ENCODE results near the gene PJA2. TPM values are rescaled to one million over a fixed set of nuclear protein-coding genes. Genes with fewer than 3 reads are reported as not detected.

PJA2 gene
- total and polyA plus RNA-seq, 9 donors: 58.8 to 122 (median 109) TPM

- TF ChIP-seq EP300 (IDR thresholded peaks at IDR 0.05): no peak
- no peak for TF ChIP-seq CTCF (IDR thresholded peaks at IDR 0.05)
- TF ChIP-seq POLR2A (IDR thresholded peaks at IDR 0.05): no peak
- no peak for DNase-seq
- Histone ChIP-seq H3K4me1 (ENCODE audit: insufficient read depth) (peaks cover 2% of the 10 kb centered on the region), H3K4me3 (no peak overlapping the region), H3K27me3 (no peaks in the 10 kb centered on the region), H3K9me3 (no peaks in the 10 kb centered on the region), H3K27ac (no peak overlapping the region), H3K36me3 (no peaks in the 10 kb centered on the region)
- intact Hi-C loops (cut with DNase I): loop anchor here in 1 of 4 donors (10.0 kb wide), 1 partner anchor 70 kb away; the partner anchor contains the start of gene PJA2
Measured at GRCh38 chr5:109335114-109335513, 74.7 kb downstream of the PJA2 start.

GRCh38 chr5:109334056-109334455 lies 75.7 kb downstream of the PJA2 start:
- H3K9me3 ChIP-seq: no peaks in the 10 kb centered on the region
- no peak for DNase-seq
- intact Hi-C loops (cut with DNase I): loop anchor here in 1 of 4 donors (10.0 kb wide), 1 partner anchor 71 kb away; the partner anchor contains the start of gene PJA2
- H3K27ac ChIP-seq: no peak overlapping the region
- no peaks in the 10 kb centered on the region for H3K36me3 ChIP-seq
- peaks cover 2% of the 10 kb centered on the region for H3K4me1 ChIP-seq (ENCODE audit: insufficient read depth)
- H3K27me3 ChIP-seq: no peaks in the 10 kb centered on the region
- WGBS, 3 donors: 97 to 100% (median 98%) methylated on average over 1 of the region's 1 CpG
- H3K4me3 ChIP-seq: no peak overlapping the region
- TF ChIP-seq CTCF (IDR thresholded peaks at IDR 0.05): no peak
- no peak for TF ChIP-seq EP300 (IDR thresholded peaks at IDR 0.05)
- no peak for TF ChIP-seq POLR2A (IDR thresholded peaks at IDR 0.05)

- intact Hi-C loops (cut with DNase I): loop anchor here in 1 of 4 donors (10.0 kb wide), 1 partner anchor 75 kb away; the partner anchor contains the start of gene PJA2
- 43 to 60% (median 46%) methylated on average over 4 of the region's 4 CpGs for WGBS, 3 donors
- TF ChIP-seq EP300 (IDR thresholded peaks at IDR 0.05): no peak
- no peak for TF ChIP-seq POLR2A (IDR thresholded peaks at IDR 0.05)
- no peak for TF ChIP-seq CTCF (IDR thresholded peaks at IDR 0.05)
- H3K27ac ChIP-seq: no peak overlapping the region
- H3K9me3 ChIP-seq: no peaks in the 10 kb centered on the region
- H3K27me3 ChIP-seq: no peaks in the 10 kb centered on the region
- DNase-seq: no peak
- H3K36me3 ChIP-seq: no peaks in the 10 kb centered on the region
- peaks cover 7% of the 10 kb centered on the region for H3K4me1 ChIP-seq (ENCODE audit: insufficient read depth)
- H3K4me3 ChIP-seq: no peak overlapping the region
Measured at GRCh38 chr5:109329333-109330237, 80.2 kb downstream of the PJA2 start.

GRCh38 chr5:109328626-109329025 lies 81.1 kb downstream of the PJA2 start:
- intact Hi-C loops (cut with DNase I): no loop called here
- H3K27ac ChIP-seq: no peak overlapping the region
- no peak for TF ChIP-seq EP300 (IDR thresholded peaks at IDR 0.05)
- TF ChIP-seq POLR2A (IDR thresholded peaks at IDR 0.05): no peak
- TF ChIP-seq CTCF (IDR thresholded peaks at IDR 0.05): no peak
- peaks cover 11% of the 10 kb centered on the region for H3K4me1 ChIP-seq (ENCODE audit: insufficient read depth)
- WGBS, 3 donors: 76 to 80% (median 78%) methylated on average over 1 of the region's 1 CpG
- H3K9me3 ChIP-seq: no peaks in the 10 kb centered on the region
- H3K4me3 ChIP-seq: no peak overlapping the region
- H3K27me3 ChIP-seq: no peaks in the 10 kb centered on the region
- no peaks in the 10 kb centered on the region for H3K36me3 ChIP-seq
- no peak for DNase-seq
